ENCODE data around the gene TMEM187.

The TMEM187 gene

DNA sequence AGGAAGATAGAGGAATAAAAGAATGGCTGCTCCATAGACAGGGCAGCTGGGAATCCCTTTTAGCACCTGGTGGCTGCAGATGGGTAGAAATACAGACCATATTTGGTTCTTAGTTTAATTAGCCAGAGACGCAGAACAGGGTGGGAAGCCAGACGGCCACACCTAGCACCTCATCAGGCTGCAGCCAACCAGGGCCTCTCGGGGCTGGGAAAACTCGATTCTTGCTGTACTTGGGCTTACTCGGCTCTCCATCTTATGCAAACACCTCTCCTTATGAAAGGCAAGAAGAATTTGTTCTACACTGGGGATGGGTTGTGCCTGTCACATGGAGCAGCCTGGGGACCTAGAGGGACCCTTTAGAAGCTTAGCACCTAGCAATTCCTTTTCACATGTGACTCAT, 27.5 kb downstream of the TMEM187 start:
- no peak for DNase-seq (ENCODE audit: low read depth)

DNA sequence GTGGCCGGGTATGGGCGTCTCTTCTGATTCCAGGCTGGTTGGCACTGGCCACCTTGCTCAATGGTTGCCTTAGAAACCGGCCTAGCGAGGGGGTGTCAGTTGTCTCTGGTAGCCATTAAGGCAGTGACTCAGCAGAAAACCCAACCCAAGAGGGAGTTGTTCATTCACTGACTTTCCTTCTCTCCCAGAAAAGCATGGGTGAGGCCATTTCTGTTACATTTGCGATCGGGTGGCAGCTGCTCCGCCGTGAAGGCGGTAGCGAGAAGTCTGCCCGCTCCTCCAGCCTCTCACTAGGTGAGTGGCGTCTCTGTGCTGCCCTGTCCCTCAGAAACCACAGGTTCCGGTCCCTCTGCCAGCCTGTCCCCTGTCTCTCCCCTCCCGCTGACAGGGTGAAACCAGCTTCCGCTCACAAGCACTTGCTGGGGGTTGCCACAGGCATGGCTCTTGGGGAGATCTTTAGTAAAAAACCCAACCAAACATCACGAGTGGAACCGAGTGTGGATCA, 29.7 kb downstream of the TMEM187 start:
- peak; percentile 76 for DNase-seq (ENCODE audit: low read depth)

DNA sequence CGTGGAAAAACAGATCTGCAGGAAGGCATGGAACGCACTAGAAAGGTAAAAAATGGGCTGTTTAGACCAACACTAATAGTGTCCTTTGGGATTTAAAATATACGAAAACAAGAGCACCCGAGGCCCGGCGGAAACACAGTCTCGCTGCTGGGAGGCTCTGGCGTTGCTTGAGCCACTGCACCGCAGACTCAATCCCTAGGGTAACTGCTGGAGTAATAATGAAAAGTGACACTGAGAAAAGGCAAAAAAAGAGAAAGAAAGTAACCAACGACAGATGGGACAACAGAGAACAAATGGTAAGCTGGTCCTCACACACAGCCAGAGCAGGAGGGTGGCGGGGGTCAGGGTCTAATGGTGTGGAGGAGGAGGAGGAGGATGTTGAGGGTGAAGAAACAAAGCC, 31.8 kb downstream of the TMEM187 start:
- DNase-seq (ENCODE audit: low read depth), result no peak

DNA sequence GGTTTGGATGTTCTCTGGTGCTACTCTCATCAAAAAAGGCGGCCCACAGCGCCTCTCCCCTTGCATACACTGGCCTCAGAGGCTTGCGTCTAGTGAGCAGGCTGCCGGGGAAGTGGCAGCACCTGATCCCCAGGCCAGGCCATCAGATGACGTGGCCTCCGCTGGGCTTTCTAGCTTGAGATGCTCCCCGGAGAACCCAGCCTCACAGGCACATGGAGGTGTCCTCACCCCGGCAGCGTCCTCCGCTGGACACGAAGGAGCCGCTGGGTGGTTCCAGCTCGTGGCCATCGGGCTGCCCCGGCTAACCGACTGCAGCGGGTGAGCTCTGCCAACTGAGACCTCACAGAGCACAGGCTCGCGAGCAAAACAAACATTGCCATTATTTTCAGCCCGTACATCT, 34.4 kb downstream of the TMEM187 start:
- DNase-seq (ENCODE audit: low read depth), result no peak

DNA sequence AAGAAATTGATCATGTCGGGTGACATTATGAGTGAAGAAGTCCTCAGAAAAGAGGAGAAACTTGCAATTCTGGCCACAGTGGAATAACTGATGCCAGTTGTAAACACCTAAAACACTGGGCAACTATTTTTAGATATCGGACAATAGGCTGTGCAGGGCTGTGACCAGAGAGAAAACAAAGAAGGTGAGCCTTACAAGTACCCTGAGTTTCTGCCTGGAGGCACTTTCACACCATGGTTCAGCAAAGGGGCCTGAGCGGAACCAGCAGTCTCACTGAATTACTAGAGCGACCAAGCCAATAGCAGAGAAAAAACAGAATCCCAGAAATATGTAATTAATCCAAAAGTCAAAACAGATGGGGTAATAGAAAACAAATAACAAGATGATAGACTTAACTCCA, 36.0 kb downstream of the TMEM187 start:
- DNase-seq (ENCODE audit: low read depth), result no peak

DNA sequence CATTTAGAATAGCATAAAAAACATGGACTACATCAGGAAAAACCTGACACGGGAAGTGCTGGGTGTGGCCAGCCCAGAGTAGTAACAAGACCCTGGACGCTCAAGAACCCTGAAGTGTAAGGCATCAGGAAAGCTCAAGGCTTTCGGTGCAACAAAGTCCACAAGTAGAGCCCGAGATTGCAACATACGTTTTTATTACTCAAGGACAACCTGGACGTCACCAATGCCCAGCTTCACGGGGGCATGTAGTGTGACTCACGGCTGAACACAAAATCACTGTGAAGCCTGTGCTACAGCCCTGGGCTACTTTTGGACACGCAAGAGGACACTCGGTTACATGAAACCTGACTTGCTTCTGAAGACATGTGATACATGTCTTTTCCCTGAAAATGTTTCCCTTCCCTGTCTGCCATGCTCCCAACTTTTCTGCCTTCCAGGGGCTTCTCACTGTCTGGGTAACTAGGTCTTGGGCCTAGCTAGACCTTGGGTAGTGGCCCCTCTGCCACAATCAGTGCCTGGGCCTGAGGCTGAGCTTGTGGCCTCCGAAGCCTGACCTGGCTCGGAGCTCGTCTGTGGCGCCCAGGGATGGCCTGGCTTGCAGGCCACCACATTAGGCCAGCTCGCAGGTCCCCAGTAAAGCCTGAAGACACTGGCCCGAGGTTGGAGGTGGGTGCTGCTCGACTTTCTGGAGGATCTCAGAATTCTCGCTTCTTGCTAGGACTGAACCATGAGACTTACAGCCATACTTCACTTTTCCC, 38.0 kb downstream of the TMEM187 start:
- DNase-seq (ENCODE audit: low read depth), result no peak

DNA sequence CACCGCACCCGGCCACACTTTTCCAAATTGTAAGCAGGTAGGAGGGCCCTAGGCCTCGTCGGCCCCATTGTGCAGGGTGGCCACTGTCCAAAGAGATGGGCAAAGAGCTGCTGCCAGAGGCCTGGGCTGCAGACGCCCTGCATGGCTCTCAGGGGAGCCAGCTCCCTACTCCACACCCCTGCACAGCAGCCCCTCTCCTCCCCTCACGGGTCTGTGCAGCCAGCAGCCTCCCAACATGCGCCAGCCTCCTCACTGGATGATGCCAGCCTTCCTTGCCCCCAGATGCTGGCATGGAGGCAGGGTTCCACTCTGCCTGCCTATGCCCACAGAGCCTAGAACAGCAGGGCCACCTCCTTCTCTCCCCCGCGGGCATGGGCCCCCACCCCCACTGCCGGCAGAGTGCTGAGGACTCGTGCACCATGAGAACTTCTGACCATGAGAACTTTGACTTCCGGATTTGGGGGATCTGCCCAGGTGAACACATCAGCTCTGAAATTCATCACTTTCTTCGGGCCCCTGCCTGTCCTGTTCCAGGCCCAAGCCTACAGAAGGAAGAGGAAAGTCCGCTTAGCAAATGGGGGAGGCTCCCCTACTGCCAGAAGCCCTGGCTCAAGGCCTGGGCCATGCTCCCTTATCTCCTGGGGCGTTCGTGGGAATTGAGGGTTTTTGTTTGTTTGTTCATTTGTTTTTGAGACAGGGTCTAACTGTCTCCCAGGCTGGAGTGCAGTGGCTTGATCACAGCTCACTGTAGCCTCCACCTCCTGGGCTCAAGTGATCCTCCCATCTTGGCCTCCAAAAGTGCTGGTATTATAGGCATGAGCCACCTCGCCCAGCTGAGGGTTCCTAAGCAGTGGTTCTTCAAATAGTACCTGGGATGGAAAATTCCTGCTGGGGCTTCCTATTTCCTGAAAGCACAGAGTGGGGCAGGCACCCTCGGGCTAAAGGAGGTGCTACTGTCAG, 39.1 kb downstream of the TMEM187 start:
- DNase-seq (ENCODE audit: low read depth), result no peak

DNA sequence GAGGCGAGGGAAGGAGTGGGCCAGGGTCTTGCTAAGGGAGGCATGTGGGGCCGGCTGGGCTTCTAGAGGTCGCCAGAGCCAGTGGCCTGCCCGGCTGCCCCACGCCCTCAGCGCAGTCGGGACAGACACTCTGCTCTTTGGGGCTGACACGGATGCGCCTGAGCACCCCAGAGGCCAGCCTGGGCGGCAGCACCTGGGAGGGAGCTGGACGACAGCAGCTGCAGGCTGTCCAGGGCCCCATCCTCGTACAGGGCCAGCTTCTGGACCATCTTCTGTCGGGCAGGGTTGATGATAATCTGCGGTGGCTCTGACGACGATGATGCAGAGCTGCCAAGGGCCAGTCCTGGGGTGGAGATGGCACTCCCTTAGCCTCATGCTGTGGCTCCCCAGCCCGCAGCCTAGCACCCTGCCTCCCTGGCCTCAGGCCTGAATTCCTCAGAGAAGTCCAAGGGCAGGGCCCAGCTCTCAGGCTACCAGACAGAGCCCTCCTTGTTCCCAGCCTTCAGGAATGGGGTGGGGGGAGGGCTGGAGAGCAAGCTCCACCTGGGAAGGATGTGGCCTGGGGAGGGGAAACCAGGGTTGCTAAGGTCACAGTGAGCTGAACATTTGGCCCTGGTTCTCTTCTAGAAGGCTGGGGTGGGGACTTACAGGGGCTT, 39.9 kb downstream of the TMEM187 start:
- no peak for DNase-seq (ENCODE audit: low read depth)

DNA sequence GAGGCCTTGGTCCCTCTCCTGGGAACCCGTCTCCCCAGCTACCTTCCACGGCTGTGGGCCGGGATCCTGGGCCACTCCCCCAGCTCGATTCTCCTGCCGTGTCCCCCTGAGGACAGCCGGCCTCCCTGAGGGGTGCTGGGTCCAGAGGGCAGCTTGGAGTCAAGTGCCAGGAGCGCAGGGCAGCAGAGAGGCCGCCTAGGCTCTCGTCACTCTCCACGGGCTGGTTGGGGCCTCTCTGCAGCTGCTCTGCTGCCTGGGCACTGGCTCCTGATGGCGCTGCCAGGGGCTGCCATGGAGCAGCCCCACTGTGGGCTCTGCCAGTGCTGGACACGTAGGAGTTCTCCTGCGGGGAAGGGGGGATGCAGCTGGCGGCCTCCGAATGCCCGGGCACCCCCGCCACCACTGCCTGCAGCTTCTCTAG, 40.5 kb downstream of the TMEM187 start:
- no peak for DNase-seq (ENCODE audit: low read depth)

DNA sequence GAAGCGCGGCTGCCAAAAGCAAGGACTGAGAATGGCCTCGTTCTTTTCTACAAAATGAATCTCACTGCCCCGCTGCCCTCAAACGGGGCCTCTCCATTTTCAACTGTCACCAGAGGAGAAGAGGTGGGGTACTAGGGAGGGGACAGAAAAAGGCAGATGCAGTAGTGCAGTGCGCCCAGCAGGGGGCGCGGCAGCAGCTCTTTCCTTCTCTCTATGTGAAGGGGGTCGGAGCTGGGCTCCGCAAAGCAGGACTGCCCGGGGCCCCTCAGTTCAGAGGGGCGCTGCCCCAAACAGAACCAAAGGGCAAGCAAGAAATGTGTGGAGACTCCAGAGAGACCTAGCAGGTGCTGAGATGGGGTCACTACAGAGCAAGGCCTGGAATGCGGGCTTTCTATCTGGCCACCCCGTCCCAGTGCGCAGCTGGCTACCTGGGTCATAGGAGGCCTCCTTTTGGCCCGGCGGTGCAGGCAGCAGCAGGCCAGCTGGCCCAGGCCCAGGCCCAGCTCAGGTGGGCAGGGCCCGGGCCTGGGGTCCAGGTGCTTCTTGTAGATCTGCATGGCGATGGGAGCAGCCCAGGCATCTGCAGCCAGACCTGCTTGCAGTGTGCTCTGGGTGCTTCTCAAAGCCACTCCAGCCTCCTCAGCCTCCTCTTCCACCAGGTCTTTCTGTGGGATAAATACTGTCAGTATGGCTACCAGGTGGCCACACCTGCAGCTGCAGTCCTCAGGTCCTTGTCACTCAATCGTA, 41.2 kb downstream of the TMEM187 start:
- DNase-seq (ENCODE audit: low read depth), result no peak

DNA sequence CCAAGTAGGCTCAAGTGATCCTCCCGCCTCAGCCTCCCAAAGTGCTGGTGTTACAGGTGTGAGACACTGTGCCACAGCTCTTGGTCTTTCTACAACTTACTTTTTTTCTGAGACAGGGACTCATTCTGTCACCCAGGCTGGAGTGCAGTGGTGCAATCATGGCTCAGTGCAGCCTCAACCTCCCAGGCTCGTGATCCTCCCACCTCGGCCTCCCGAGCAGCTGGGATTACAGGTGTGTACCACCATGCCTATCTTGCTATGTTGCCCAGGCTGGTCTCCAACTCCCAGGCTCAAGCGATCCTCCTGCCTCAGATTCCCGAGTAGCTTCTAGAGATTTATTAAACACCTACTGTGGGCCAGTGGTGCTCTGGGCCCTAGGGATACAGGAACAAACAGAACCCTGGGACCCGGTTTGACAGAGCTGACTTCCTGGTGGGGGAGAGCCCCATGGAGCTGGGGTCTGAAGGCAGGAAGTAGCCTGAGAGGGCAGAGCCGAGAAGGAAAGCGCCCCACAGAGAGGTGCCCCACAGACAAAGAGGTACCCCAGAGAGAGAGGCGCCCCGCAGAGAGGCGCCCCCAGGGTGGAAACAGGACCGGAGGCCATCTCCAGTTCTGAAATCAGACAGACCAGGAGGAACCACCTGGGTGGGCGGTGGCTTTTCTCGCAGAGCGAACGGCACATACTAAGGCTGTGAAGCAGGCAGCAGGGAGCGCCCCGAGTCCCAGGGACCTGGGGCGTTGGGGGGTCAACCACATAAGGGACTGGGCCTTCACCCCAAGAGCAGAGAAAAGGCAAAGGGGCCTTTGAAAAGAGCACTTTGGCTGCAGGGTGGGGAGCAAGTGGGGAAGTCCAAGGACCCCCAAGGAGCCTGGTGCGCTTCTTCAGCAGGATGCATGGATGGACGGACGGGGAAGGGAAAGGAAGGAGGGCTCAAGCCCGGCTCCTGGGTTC, 42.2 kb downstream of the TMEM187 start:
- DNase-seq (ENCODE audit: low read depth), result no peak

DNA sequence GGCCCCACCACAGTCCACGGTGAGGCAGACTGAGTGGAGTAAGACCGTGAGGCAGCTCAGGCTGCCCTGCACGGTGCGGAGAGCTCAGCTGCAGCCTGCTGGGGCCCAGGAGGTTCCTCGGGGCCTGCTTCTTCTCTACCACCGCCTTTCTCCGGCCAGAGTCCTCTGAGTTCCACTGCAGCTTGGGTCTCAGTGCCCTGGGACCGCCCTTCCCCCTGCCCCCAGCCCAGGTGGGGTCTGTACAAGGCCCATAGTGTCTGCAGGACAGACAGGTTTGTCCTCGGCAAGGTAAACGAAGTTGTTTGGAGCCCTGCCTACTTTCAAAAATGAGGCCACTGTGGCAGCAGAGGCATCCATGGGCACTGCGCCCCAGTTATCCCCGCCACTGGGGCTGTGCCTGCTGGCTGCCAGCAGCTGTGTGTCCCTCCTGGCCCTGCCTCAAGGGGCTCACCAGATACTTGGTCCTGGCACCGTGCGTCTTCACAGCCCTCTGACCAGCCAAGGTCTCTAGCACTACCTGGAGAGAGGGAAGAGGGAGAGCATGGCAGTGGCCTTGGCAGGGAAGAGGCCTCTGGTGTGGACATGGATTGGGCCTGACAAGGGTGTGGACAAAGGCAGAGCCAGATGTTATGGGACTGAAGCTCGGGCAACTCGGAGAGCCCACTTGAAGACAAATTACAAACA, 43.2 kb downstream of the TMEM187 start:
- no peak for DNase-seq (ENCODE audit: low read depth)

DNA sequence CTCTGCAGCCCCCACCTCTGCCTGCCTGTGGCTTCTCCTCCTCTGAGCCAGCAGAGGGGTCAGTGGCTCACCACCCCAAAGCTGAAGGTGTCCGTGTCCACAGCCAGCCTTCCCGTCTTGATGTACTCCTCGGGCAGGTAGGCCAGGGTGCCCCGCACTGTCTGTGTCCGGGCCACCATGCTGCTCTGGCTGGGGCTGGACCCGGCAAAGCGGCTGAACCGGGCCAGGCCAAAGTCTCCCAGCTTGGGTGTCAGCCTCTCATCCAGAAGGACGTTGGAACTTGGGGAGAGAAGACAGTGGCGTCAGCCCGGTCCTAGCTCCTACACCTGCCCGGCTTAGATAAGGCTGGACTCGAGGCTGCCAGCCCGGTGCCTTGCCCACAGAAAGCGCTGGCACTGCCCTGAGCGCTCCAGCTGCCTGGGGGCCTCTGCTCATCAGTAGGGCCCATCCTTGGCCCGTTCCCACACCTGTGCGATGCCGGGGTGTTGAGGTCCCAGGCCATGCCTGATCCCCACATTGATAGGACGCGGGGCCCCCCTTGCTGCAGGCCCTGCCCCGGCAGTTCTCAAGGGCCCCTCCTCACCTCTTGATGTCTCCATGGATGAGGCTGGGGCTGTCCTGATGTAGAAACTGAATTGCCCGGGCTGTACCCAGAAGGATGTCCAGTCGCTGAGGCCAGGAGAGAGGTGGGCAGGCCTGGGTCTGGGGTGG, 44.0 kb downstream of the TMEM187 start:
- no peak for DNase-seq (ENCODE audit: low read depth)

DNA sequence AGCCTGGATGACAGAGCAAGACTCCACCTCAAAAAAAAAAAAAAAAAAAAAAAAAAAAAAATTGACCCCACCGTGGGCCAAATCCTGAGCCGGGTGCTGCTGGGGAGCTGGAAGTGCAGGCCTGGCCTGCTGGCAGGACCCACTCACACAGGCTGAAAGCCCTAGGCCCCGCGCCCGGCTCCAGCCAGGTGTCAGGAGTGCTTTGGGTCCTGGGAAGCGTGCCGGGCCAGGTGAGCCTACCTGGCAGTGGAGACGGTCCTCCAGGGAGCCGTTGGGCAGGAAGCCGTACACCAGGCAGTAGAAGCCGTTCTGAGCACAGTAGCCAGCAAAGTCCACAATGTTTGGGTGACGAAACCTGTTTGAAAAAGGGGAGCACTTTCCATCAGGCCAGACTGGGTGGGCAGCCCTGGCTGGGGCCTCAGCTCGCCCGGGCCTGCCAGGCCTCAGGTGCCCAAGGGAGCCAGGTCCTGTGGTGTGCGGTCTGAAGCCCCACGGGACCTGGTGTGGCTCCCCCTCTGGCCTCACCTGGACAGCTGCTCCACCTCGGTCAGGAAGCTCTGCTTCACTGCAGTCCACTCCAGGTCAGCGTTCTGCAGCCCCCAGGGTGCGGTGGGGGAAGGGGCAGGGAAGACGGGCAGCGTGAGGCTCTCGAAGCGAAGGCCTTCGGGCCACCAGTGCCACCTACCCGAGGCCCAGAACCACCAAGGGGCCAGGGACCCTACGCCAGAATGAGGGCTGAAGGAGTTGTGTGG, 45.4 kb downstream of the TMEM187 start:
- DNase-seq (ENCODE audit: low read depth), result no peak

DNA sequence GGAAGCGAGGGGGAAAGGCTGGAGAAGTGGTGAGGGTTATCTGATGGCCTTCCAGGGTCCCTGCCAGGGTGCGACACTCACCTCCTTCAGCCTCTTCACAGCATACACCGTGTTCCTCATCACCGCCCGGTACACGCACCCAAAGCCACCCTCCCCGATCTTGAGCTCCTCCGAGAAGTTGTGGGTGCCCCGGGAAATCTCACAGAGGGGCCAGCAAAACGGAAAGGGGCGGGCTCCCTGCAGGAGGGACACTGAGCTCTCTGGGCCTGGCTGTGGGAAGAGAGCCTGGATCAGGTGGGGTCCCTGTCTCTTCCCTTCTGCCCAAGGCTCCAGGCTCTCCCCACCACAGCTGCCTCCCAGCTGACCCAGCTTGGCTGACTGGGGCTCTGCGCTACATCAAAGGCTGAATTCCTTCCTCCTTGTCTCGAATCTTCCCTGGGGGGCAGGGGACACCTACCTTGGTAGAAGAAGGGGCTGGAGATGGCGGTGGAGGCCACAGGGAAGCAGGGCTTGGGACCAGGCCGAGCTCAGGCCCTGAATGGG, 46.0 kb downstream of the TMEM187 start:
- DNase-seq (ENCODE audit: low read depth), result no peak

DNA sequence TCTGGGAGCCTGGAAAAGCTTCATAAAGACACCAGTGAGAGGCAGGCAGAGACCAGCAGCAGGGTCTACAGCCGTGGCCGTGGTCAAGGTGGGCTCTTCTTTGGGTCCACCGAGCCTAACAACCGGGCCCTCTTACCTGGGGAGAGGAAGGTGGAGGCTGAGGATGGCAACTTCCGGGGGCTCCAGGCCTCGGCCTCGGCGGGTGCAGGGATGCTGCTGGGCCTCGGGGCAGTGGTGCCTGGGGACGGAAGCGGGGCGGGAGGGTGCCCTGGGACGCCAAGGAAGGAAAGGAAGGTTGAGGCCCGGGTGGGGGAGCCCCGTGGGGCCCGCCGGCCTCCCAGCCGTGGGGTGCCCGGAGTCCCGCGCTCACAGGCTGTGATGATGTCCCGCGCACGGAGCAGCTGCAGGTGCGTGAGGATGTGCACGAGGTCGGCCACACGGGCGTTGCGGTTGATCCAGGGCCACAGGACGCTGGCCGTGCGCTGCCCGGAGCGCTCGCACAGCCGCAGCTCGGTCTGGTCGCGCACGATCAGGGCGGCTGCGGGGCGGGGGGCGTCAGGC, 46.6 kb downstream of the TMEM187 start:
- DNase-seq (ENCODE audit: low read depth), result no peak

DNA sequence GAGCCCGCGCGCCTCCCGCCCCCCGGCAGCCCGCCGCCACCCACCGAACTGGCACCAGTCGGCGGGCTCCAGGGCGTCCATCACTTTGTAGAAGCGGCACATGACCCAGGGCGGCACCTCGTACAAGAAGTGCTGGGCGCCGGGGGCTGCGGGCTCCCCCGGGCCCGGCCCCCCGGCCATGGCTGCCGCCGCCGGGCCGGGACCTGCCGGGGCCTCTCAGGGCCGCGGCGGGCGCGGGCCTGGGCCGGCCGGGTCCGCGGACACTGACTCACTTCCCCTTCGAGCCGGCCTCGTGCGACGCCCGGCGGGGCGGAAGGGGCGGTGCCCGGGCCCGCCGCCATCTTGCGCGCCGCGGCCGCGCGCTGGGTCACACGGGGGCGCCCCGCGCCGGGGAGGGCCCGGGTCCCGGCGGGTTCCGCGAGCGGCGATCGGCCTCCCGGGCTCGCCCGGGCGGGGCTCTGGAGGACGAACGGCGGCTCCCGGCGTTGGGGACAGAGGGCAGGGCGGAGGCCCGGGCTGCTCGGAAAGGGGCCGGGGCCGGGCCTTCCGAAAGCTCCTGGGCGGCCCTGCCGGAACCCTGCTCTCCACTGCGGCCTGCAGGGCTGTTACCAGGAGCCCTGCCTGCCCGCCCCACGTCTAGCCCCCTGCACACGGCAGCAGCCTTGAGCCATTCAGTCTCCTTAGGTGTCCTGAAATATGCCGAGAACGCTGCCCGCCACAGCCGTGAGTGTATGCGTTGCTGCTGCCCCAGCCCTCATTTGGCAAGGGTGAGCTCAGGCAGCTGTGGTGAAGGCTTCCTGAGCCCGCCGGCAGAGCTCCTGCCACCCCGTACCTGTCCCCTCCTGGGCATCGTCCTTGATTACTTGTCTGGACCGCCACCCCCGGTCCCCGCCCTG, 47.3 kb downstream of the TMEM187 start, which contains the start of gene IRAK1:
Gene IRAK1 (minus strand): TSS at position 270 of the 896 bp plus-strand sequence. CDS start 90 bp downstream, at position 180.
- DNase-seq (ENCODE audit: low read depth), result no peak
